ENCODE measurements around the gene AP2S1.
"Not testable (repeated sequence)": the region's sequence is repeated elsewhere in the genome, so short reads cannot be mapped to it uniquely, and the experiment has no call there.

AP2S1 gene

DNA sequence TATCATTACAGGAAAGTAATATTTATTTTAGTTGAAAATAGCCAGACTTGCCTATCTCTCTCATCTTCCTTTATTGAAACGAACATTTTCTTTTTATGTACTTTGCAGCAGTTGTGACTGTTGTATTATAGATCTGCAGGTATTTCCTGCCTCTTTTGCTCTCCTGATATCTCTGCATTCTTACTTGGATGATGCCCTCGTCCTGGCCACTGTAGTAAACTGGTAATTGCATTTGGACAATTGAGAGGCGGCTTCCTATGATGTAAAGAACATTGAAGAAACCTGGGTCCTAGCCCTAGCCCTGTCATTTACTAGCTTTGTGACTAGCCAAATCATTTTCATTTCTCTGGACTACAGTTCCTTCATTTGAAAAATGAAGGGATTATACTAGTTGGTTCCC lies 16.5 kb upstream of the AP2S1 start:
- DNase-seq (ENCODE audit: low spot score), result no peak

DNA sequence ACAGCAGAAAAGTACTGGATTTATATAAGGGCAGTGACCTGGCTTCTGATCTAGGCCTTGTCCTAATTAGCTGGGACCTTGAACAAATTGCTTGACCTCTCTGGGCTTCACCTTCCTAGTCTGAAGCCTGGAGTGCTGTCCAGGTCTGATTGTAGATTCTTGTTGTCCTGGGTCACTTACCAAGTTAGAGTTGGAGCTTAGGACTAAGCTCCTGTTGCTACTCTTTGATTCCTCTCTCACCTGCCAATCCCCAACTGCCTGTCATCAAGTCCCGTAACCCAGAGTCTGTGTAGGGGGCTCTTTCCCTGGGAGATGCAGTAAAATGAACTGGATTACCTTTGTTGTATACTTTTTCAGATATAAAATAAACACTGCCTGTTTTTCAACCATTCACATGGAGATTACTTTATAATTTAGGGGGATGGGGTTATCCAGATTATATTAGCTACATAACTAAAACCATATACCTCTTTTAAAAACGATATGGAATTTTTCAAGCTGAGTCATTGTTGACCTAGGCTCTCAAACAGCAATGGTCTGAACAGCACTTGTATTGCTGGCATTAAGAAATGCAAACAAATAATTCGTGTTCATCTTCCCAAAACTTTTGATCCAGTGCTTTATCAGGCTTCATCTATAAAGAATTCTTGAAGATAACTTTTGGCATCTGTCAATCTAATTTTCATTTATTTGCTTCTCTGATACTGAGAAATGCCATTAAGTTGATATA lies 15.9 kb upstream of the AP2S1 start:
- no peak for DNase-seq (ENCODE audit: low spot score)

DNA sequence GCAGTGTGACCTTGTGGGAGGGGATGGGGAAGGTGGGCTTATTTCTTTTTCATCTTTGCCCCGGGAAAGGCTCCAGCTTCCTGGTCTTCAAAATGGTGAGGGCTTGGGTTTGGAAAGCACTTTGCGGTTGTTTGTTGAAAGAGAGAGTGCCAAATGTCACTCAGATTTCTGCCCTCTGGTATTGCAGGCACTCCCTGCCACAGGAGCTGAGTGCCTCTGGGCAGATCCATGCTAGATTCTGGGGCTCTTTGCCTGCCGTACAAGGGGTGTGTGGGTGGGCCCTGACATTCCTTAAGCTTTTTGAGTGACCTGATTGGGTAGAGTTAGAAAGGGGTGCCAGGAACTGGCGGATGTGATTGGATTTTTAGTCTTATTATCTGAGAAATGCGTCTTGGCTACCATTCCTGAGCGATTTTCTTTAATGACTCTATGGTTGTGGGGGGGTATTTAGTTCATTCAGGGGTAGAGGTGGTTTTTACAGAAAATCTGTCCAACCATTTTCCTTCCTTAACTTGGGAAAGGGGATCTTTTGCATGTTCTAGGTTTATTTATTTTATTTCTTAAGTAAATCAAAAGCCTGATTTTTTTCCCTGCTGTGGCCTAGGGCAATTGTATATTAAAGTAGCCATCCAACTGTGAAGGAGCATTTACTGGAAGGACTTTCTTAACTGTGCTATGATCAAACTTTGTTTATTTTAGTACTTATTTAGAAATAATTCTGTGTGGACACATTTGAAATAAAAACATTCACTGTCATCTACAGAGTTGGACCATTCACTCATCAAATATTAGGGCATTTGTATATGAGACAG lies 13.4 kb upstream of the AP2S1 start:
- DNase-seq (ENCODE audit: low spot score), result no peak

DNA sequence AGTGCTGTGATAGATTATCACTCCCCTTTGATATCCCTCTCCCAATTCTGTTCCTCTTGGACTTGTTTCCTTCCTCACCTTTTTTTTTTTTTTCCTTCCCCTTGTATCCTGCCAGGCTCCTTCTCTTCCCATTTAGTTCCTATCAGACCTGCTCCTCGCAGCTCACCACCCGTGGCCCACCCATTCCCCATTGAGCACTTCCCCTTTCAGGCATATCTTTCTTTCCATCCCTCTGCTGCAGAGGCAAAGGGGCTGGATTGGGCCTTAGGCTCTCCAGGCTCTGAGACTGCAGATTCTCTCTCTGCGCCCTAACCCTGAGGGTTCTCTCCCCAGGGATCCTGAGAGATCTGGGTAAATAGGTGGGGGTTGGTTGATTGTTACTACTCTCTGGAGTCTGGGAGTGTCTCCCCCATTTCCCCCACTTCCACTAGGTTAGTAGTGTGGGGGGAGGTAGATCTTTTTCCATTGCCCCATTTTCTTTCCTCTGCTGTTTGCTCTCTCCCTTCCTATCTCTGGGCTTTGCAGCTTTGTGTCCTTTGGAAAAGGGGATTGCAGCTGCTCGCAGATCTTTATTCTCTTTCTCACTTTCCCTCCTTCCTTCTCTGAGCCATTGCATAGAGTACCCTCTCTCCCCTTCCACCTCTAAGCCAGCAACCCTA lies 12.5 kb upstream of the AP2S1 start:
- no peak for DNase-seq (ENCODE audit: low spot score)

DNA sequence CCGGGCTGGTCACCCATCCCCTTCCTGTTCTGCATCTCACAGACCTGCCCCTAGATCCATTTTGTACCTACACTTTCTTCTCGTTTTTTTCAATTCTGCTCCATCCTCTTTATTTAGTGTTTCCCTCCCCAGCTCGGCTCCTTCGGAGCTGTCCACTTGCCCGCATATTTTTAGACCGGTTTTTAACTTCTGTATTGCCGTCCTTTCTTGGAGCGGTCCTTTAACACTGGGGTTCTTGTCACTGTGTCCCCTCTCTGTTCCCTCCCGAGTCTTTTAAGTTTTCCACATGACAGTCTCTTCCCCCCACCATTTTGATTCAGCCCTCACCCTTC lies 11.8 kb upstream of the AP2S1 start:
- no peak for DNase-seq (ENCODE audit: low spot score)

DNA sequence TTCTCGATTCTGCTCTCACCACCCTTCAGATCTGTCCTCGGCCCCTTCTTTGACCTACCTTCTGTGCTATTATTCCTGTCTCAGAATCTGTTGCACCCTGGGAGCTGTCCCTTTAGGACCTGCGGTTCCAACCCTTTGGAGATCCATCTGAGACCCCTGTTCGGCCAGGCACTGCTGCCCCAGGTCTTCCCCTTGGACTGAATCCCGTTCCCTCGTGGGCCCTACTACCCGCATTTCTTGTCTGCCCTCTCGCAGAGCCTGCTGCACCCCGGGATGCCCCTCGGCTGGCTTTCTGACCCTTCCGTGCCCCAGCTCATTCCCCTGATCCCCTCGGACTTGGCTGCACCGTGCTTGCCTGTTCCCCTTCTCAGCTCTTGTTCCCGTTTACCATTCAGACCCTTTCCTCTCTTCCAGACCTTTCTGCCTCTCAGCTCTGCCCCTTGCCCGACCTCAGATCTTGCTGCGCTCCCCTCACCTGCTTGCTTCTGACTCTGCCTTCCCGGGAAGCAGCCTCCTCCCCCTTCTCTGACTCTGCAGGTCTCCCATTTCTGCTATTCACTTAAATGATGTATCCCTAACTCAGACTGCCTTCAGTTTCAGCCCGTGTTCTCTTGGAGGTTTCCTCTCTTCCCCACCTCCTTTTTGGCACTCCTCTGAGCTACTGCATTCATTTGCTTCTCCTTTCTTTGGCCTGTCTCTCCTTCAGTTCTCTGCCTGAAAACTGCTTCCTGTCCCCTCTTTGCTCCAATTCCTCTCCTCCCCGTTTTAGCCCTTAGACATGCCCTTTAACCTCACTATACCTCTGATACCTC lies 11.3 kb upstream of the AP2S1 start:
- DNase-seq (ENCODE audit: low spot score), result no peak

DNA sequence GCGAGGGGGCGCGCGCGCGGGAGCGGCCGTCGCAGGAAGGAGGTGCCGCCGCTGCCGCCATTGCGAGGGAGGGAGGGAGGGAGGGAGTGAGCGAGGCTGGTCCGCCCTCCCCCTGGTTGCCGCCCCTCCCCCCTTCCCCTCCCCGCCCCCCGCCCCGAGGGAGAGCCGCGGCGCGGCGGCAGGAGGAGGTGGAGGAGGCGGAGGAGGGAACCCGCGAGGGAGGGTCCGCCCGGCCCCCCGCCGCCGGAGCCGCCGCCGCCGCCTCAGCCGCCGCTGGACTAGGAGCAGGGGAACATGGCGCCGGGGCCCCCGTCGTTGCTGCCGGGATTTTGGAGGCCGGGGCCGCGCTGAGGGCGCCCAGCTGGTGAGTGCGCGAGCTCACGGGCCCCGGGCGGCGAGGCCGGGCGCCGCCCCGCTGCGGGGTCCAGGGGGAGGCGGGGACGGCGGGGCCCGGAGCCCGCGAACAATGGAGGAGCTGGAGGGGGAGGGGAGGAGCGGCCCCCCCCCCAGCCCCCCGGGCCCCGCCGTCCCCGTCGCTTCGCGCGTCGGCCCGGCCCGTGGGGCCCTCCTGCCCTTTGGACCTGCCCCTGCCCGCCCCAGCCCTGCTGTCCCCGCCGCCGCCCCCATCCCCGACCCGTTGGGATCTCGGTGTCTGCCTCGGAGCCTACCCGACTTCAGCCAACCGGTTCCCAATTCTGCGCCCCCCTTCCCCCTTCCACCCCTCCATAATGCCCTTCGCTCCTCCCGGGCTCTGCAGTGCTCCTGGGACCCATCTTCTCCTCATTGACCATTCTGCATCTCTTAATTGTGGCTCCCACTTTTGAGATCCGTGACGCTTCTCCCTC lies 10.4 kb upstream of the AP2S1 start, which contains the start of gene ARHGAP35:
Gene ARHGAP35 (plus strand): TSS at position 152 of the 845 bp plus-strand sequence. CDS start 57,679 bp downstream, outside the sequence.
- DNase-seq (ENCODE audit: low spot score), result peak; percentile 94

DNA sequence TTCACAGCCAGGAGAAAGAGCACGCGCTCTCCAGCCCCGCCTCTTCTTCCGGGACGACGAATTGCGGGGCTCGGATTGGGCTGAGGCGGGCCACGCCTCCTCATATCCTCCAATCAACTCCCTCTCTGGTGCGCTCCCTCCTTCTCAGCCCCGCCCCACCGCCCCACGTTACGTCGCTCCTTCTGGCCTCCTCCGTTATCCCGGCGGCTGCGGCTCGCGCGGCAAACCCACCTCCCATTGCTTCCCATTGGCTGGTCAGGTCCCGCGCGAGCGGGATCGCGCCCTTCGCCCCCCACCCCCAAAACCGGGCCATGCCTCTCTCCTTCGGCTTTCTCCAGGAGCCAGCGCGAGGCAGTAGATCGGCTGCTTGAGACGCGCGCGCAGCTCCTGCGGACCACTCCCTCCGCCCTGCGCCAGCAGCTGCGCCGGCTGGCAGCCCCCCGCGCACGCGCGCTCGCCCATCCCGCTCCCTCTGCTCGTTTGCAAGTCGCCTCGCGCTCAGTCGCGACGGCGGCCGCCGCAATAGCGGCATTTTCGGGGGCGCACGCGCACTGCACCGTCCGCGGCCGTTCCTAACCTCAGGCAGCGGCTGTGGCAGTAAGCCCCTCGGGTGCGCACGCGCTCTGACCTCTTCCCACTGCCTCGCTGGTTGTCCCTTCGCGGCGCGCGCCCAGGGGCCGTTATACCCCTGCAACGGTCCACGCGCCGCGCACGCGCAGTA lies 9.6 kb upstream of the AP2S1 start:
- DNase-seq (ENCODE audit: low spot score), result peak; percentile 99

DNA sequence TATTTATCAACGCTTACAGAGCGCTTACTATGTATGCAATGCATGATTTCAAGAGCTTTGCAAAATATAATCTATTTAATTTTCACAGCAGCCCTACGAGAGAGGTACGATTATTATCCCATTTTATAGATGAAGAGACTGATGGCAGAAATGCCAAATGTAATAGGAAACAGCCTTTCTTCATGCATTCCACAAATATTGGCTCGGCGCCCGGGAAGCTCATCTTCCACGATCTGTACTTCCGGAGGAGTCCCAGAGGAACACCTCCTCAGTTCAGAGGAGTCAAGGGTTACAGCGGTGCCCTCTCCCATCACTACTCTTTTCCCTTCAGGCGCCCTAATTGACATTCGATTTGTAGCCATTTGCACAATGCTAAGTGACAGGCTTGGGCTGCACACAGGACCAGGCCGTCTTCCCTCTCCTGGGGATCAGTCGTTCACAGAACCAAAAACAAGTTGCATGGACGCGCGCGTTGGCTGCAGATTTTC lies 9.0 kb upstream of the AP2S1 start:
- no peak for DNase-seq (ENCODE audit: low spot score)

DNA sequence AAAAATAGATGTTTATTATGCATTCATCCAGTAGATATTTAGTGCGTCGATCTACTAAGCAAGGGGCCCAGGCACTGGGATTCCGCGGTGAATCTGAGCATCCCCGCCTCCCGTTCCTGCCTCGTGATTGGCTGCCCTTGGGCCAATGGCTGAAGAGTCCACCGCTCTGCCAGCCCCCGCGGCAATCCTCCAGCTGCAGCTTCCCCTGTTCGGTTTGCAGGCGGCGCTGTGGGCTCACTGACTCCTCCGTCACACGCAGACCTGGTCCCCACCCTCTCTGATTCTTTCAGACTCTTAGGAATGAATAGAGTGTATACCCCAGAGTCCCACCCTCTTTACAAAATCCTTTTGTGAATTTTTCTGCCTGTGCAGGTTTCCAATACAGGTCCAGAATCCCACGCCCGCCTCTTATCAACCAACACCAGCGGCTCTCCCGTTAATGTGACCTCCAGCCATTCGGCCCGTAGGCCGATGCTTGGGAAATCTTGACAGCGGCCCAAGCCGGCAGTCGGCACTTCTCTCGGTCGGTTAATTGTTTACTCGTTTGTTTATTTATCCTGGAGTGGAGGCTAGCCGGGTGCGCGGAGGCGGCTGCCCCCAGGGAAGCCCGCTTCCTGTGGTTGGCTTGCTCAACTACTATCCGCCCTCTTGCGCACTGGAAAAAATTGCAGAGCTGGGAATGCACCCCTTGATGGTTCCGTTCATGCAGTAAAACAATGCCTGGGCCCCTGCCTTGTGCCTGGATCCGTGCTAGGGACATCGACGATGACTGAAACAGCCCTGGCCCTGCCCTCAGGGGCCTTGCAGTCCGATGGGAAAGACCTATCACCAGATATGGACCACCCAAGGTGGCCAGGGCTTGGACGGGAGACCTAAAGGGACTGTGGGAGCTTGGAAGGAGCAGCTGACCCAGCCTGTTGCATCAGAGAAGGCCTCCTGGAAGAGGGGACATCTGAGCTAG lies 5.7 kb upstream of the AP2S1 start:
- DNase-seq (ENCODE audit: low spot score), result peak; percentile 97

DNA sequence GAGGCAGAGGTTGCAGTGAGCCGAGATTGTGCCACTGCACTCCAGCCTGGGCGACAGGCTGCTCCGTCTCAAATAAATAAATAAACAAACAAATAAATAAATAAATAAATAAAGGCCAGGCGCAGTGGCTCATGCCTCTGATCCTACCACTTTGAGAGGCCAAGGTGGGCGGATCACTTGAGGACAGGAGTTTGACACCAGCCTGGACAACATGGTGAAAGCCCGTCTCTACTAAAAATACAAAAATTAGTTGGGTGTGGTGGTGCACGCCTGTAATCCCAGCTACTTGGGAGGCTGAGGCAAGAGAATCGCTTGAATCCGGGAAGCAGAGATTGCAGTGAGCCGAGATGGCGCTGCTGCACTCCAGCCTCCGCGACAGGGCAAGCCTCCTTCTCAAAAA lies 4.1 kb upstream of the AP2S1 start:
- DNase-seq (ENCODE audit: low spot score), result not testable (repeated sequence)

DNA sequence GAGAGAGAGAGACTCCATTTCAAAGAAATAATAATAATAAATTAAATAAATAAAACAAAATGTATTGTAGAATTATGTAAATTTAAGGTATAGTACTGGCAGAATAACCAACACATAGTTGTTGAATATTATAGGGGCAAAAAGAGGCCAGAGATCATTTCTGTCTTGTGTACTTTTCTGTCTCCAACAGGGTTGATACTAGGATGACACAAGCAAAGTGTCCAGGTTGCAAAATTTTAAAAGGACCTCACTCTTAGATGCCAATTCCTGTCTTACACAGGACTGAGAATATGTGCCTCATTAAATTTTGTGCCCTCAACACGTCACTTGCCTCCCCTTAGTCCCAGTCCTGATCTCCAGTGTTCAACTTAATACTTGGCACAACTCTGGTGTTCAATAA lies 2.2 kb upstream of the AP2S1 start:
- DNase-seq (ENCODE audit: low spot score), result no peak

DNA sequence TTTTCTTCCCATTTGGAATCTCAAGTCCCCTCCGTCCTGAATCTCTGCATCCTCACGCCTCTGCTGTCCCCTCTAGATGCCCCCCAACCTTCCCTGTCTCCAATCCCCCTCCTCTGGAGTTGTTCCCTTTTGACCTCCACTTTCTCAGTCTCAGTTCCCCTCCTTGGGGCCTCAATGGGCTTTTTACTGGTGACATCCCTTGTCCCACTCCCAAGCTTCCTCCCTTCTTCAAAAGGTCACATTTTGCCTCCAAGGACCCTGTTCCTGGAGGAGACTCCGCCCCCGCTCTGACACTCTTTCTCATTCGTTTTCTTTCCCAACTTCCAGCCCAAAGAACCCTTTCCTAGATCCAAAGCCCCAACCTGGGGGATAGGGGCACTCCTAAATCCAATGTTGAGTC lies 1.0 kb downstream of the AP2S1 start:
- no peak for DNase-seq (ENCODE audit: low spot score)

DNA sequence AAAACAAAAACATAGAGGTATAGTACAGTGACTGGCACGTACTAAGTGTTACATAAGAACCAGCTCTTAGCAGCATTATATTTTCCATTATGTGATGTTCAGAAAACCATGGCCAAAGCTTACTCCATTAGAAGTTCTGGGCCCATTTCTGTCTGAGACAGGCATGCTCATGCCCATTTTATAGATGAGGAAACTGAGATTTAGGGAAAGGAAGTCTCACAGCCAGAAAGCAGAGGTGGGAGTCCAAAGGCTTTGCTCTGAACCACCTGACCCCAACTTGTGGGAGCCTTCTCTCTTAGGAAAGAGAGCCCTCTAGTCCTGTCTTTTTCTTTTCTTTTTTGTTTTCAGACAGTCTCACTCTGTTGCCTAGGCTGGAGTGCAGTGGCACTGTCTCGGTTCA lies 2.3 kb downstream of the AP2S1 start:
- no peak for DNase-seq (ENCODE audit: low spot score)

DNA sequence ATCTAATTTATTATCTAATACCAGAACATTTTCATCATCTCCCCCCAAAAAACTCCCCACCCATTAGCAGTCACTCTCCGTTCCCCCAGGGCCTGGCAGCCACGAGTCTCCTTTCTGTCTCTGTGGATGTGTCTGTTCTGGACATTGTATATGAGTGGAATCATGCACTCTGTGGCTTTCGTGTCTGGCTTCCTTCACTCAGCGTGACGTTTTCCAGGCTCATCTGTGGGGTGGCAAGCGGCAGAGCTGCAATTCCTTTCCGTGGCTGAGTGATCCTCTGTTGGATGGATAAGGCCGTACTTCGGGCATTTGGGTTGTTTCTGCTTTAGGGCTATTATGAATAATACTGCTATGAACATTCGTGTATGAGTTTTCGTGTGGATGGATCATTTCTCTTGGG lies 3.1 kb downstream of the AP2S1 start:
- no peak for DNase-seq (ENCODE audit: low spot score)

DNA sequence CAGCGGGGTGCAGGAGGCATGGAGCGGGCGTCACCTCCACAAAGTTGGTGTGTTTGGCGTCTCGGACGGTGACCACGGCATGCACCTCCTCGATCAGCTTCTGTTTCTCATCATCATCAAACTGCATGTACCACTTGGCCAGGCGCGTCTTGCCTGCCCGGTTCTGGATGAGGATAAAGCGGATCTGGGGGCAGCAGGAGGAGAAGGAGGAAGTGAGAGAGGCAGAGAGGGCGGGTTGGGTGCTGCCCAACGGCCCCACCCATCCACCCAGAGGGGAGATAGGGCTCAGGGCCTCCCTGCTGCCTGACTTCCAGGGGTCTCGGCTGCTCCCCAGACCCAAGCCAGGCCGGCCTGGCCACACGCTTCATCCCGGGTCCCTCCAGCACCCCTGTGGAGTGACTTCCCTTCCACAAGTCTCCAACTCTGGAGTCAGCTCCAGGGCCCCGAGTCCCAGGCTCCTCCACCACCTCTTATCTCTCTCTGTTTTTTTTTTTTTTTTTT lies 4.6 kb downstream of the AP2S1 start:
- no peak for DNase-seq (ENCODE audit: low spot score)

DNA sequence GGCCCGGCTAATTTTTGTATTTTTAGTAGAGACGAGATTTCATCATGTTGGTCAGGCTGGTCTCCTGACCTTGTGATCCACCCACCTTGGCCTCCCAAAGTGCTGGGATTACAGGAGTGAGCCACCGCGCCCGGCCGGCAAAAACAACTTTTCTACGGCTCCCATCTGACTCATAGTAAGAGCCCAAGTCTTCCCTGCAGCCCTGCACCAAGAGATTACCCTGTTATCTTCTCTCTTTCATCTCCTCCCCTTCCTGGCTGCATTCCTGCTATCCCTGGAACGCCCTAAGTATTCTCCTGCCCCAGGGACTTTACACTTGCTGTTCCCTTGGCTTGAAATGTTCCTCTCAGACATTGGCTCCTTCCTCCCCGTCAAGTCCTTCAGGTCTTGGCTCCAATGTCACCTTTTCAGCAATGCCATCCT lies 6.6 kb downstream of the AP2S1 start:
- DNase-seq (ENCODE audit: low spot score), result no peak

DNA sequence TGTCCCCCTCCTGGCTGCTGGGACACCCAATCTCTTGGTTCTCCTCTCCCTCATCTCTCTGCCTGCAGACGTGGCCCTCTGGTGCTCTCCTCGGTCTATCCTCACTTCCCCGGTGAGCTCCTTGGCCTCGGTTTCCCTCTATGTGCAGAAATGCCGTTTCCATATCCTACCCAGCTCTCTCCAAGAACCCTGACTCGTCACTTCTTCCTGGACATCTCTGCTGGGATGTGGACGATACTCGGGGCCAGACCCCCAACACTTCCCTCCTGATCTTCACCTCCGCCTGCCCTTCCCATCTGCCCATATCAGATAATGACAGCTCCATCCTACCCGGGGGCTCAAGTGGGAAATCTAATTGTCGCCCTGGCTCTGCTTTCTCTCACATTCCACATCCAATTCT lies 7.9 kb downstream of the AP2S1 start:
- no peak for DNase-seq (ENCODE audit: low spot score)

All from left forelimb (tissue), 1 donor.